Activated CD4-positive, CD25-positive, alpha-beta regulatory T cell (primary cell): Measurements from ENCODE around the gene ZNF436.
"Not testable (repeated sequence)": the region's sequence is repeated elsewhere in the genome, so short reads cannot be mapped to it uniquely, and the experiment has no call there.

Experiments used
- DNase-seq, 4 experiments: peaks; one replicate each; lab custom pipeline; 2025; lab: John Stamatoyannopoulos, UW

Gene ZNF436

GRCh38 chr1:23392125-23392855 is 22.7 kb upstream of the ZNF436 start:
- no peak for DNase-seq

- no peak for DNase-seq
Measured at GRCh38 chr1:23389837-23390321, 20.2 kb upstream of the ZNF436 start.

- DNase-seq = no peak
Measured at GRCh38 chr1:23387494-23387893, 17.9 kb upstream of the ZNF436 start.

GRCh38 chr1:23385119-23385621 is 15.5 kb upstream of the ZNF436 start:
- no peak for DNase-seq

- no peak for DNase-seq
Measured at GRCh38 chr1:23384312-23385058, 14.8 kb upstream of the ZNF436 start.

- no peak for DNase-seq
Measured at GRCh38 chr1:23383577-23384311, 14.1 kb upstream of the ZNF436 start.

GRCh38 chr1:23381233-23381885 is 11.7 kb upstream of the ZNF436 start:
- no peak for DNase-seq

GRCh38 chr1:23380719-23381118 is 11.1 kb upstream of the ZNF436 start:
- no peak for DNase-seq

- DNase-seq = not testable (repeated sequence)
Measured at GRCh38 chr1:23380236-23380635, 10.6 kb upstream of the ZNF436 start.

GRCh38 chr1:23376890-23377811 is 7.5 kb upstream of the ZNF436 start:
- DNase-seq = no peak

GRCh38 chr1:23374079-23374735 is 4.6 kb upstream of the ZNF436 start:
- DNase-seq = not testable (repeated sequence)

- no peak for DNase-seq
Measured at GRCh38 chr1:23371987-23372880, 2.6 kb upstream of the ZNF436 start.

GRCh38 chr1:23370709-23371584 is 1.3 kb upstream of the ZNF436 start:
- DNase-seq = no peak

- DNase-seq = no peak
Measured at GRCh38 chr1:23370330-23370708, 683 bp upstream of the ZNF436 start.

GRCh38 chr1:23368562-23369334 is 888 bp downstream of the ZNF436 start:
- peak; percentile 71 to 74 (median 73) for DNase-seq

GRCh38 chr1:23367791-23368561 is 1.7 kb downstream of the ZNF436 start:
- peak; percentile 87 to 96 (median 94) for DNase-seq

- no peak for DNase-seq
Measured at GRCh38 chr1:23367451-23367790, 2.2 kb downstream of the ZNF436 start.
